HG03025 (cell line): Measurements from ENCODE around the gene APOBEC2.

Experiments
- ATAC-seq: cut with Tn5 transposase; IDR thresholded peaks from one replicate; pipeline ENCODE4 v1.9.1; 2021; ENCODE audit warnings: mild to moderate bottlenecking, moderate library complexity; ENCODE audit not compliant: unreplicated experiment, low FRiP score

The APOBEC2 gene

DNA sequence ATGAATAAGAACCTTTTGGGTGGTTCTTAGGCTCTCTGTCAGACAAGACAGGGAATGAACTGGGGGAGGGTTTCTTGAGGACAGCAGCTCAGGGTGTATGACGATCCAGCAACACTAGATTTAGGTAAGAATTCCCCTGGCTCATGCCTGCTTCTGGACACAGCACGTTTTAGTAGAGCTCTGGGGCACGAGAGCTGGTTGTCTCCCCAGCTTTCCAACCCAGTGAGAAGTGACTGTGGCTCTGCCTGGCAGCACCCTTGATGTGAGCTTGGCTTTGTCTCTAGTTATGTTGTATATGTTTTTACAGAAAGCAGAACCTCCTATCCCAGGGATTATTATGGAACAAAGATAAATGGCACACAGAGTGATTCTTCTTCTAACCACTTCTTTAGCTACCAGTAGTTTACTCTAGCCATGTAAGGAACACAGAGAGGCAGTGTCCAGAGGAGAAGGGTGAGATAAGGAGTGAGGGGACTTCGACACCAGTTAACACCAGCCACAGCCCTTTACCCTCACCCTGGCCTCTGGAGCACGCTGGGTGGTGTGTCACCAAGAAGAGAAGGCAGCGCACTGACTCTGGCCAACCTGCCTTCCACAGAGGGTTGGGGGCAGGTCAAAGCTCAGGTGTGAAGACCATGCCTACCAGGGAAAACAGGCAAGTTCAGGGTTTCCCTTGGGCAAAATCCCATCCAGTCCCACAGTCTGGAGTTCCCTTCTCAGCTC is 3.9 kb downstream of the APOBEC2 start:
- no peak for ATAC-seq

DNA sequence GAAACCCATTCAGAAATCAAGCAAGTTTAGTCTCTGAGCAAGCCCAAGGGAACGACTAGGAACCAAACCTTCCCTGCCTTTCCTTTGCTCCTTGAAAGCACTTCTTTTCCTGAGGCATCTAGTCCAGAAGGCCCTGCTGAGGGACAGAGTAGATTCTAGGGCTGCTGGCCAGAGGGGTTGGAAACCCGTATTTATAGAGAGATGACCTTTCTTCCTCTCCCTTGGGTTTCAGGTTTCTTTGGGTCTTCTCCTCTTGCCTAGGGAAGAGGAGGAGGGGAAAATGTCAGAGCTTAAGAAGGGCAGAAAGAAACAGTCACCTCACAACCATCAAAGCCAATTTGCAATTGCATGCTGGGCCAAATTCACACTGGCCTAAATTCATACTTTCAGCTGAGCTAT is 5.8 kb downstream of the APOBEC2 start:
- no peak for ATAC-seq

DNA sequence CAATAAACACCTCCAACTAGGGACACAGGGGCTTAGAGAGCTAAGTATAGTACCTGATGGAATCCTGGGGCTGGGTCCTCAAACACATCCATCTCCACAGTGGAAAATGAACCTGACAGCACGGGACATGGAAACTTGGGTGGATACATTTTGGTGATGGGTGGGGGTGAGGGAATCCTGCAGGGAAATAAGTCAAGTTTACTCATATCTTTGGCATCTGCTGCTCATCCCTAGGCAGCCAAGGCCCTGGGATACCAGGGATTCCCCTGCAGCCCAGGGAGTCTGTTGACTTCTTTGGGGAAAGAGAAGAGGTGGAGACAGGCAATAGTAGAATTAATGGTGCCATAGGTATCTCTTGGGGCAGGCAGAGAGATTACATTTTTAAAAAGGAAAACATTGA is 6.6 kb downstream of the APOBEC2 start:
- no peak for ATAC-seq

DNA sequence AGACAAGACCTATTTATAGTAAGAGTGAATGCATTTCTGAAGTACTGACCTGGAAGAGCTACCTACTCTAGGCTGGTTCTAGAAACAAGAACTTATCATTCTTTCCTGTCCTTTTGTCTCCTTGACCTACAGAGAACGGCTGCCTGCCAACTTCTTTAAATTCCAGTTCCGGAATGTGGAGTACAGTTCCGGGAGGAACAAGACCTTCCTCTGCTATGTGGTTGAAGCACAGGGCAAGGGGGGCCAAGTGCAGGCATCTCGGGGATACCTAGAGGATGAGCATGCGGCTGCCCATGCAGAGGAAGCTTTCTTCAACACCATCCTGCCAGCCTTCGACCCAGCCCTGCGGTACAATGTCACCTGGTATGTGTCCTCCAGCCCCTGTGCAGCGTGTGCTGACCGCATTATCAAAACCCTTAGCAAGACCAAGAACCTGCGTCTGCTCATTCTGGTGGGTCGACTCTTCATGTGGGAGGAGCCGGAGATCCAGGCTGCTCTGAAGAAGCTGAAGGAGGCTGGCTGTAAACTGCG is 8.3 kb downstream of the APOBEC2 start:
- ATAC-seq: no peak

DNA sequence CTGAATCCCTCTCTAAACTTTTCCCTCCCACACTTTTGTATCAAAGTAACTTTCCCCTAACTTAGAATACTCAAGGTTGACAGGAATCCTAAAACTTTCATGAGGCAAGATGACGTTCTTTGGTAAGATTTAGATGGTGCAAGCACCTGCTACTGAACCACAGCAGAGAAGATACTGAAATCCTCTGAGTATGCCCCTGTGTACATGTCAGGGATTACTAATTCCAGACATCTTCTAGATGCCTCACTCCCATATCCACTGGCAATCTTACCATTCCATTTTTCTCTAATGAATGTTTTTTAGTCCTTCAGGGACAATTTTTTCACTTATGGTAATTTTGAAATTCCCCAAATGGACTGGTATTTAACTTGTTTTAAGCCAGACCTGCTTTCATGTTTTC is 9.1 kb downstream of the APOBEC2 start:
- no peak for ATAC-seq

DNA sequence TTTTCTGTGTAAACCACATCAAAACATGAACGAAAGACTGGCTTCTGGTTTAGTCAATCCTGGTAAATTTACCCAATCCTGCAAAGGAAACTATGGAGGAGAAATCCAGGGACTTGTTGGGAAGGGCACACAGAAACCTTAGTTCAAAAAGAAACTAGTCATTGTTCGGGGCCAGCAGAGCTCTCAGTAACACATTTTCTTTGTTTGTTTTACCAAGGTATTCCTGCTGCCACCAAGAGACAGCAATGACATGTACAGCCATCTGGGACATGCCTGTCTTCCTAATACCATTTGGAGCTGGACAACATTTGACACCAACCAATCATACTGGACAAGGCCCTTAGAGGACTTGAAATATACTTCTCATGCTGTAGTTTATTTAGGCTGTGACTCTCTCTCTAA is 10.9 kb downstream of the APOBEC2 start:
- no peak for ATAC-seq

DNA sequence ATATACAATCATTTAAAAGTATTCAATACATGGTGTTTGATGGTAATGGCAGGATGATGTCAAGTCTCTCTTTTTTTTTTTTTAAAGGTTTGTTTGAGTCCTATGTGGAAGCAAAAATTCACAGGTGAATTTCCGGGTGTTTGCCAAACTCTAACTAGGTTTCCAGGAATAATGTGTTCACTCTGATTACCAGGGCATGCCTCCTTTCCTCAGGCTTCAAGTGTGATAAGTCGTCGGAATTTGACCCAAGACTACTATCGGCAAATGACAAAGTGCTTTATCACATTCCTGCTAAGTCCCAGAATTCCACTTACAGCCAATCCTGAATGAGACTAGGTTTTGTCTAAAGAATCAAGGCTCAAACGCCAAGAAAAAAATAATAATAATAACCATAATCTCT is 11.8 kb downstream of the APOBEC2 start:
- ATAC-seq: no peak

DNA sequence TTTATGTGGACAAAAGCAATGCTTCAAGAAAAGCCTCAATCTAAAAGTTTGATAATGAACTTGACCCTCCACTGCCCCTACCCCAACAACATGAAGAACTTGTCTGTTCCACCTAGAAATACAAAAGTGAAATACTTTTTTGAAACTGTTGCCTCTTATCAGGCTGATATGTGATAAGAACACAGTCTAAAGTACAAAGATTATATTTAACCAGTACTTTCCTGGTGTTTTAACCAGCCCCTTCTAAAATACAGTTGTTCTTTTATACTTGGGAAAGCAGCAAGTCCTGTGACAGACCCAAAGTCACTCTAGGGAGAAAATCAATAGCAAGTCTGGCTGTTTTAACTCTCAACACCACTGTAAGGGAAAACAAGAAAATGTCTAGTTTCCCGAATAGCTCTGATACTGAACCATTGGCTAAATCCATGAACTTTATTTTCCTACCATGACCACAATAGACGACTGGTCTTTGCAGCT is 12.6 kb downstream of the APOBEC2 start:
- no peak for ATAC-seq

DNA sequence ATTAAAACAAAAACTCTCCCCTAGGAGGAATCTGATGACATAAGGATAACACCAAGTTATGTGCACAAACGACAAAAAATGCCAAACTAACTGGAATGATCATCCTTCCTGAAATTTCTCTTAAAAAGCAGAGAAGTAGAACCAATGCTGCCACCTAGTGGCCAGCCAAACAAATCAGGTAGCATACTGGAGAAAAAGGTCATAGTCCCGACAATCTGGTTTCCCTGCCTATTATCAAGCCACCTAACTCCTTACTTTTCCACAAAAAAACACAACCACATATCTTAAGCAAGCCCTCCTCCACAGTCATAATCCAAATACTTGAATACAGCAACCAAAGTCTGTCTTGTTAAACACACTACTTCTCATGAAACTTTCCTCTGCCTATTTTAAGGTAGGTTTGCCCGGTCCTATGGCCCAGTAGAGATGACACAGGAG is 13.9 kb downstream of the APOBEC2 start:
- ATAC-seq: no peak

DNA sequence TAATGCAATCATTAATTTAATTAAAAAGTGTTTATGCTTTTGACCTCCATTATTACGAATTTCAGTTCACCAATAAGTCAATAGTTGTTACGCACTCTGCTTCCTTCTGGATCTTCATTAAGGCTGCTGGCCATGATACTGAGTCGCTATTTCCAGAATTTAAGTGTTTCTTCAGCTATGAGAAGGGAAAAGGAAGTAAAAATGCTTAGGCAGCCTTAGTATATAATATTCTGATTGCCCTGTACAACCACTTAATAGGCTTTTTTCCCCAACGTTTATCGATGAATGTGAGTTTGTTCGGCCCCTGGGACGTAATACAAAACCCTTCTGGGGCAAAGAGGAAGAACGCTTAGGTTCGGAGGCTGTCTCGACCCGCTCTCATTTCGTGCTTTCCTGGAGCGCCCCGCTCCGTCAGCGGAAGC is 18.5 kb downstream of the APOBEC2 start:
- ATAC-seq: peak; percentile 27

DNA sequence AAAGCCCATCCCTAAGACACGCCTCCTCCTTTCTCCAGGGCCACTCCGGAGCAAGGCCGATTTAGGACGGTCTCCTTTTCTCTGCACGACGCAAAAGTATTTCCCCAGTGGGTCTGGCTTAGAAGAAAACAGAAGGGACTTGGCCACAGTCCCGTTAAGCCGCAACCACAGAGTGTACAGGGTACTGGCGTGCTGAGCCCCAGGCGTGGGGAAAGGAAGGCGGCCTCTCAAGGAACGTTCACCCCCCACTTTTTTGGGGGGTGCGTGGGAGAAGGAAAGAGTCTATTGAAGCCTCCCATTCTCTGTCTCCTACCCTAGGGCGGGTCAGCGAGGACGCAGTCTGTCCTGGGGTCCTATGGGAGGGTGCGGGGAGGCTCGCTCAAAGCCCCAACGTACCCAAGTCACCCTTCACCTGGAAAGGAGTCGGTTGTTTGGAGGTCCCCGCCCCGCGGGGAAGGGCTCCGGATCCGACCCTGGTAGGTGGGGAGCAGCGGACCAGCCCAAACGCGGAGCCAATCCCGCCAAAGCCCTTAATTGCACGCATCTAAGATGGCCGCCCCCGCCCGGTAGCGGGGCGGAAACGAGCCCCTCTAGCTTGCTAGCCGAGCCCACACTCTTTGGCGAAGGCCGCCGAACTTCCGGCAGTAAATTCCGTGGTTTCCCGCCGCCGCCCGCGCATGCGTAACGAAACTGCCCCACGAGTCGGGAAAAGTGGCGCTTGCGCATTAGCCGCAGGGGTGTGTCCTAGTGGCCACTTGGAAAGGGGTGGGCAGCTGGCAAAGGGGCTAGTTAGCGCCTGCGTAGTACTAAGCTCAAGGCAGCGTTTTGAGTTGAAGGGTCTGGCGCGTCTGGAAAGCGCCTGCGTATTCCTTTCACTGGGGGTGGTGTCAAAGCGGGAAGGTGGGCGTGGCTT is 19.2 kb downstream of the APOBEC2 start, which contains the start of gene OARD1:
Gene OARD1, minus strand, starts transcription at position 434 of the 913 bp plus-strand sequence. CDS start 722 bp downstream, outside the sequence.
- ATAC-seq: peak; percentile 56

DNA sequence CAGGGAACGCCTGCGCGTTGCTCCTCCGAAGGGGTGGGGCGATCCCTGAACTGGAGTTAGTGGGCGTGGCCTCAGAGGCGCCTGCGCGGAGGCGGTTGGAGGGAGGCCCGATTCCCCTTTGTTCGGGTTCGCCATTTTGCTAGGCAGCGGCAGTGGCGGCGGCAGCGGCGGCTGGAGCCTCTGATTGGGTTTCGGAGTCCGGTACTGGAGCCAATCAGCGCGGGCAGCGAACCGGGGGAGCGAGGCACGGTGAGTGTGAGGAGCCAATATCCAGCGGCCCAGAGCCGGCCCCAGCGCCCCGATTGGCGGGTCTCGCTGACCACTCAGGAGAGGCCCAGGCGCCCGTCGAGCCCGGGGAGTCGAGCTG is 19.8 kb downstream of the APOBEC2 start, which contains the start of gene NFYA:
Gene NFYA, plus strand, starts transcription at position 139 of the 367 bp plus-strand sequence. CDS start 6,116 bp downstream, outside the sequence.
- peak; percentile 54 for ATAC-seq

DNA sequence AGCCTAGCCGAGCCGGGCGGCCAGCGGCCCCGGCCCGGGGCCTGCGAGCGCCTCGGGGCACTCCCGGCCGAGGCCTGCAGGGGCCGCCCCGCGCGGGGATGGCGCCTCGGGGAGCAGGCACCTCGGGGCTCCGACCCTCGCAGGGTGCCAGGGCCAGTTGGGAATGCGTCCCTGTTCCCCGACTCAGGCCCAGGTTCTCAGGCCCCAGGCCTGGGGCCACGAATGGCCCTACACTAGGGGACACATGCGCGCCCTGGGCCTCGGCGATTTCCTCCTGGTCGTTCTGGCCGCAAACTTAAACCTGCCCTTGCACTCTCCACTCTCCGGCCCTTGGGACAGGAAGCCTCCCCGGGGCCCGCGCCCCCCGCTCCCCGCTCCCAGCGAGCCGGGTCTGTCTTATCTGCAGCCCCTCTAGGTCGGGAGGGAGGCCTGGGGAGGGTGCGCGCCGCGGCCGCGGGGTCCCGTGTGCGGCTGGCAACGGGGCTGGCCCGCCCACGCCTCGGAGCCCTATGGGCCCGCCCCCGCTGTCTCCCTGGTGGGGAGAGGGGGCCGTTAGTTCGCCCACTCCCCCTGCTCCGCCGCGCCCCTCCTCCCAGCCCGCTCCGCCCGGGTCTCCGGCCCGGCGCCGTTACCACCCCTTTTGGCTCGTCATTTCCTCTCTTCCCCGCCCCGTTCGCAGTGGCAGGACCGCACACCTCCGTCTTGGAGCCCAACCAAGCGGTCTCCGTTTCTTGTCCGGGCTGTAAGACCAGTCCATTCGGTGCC is 20.4 kb downstream of the APOBEC2 start:
- peak; percentile 22 for ATAC-seq

DNA sequence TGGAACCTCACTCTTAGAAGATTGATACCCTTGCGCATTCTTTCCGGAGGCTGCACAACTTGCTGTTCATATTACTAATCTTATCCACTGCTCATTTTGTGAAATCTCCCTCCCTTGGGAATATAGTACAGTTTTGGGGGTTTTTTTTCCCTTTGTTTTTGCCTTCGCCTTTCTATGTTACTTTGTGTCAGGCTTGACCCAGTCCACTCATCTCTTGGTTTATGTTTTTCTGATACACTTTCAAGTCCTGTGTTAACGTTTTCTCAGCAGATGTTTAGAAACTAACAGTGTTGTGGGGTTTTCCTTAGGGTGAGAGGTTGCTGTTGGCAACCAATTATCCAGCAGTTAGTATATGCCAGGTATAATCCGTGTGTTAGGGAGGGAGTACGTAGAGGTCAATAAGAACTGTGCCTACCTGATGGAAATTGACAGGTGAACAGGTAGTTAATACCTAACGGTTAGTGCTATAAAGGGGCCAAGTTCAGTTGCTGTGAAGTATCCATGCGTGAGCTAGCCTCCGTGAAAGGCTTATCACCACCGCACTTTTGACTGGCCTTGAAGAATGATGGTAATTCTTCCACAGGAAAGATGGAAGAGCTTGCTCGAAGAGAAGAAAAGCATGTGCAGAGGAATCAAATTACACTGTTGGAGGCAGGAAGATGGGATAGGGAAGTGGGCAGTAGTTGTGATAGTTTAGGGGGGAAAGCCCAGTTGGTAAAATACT is 21.1 kb downstream of the APOBEC2 start:
- no peak for ATAC-seq

DNA sequence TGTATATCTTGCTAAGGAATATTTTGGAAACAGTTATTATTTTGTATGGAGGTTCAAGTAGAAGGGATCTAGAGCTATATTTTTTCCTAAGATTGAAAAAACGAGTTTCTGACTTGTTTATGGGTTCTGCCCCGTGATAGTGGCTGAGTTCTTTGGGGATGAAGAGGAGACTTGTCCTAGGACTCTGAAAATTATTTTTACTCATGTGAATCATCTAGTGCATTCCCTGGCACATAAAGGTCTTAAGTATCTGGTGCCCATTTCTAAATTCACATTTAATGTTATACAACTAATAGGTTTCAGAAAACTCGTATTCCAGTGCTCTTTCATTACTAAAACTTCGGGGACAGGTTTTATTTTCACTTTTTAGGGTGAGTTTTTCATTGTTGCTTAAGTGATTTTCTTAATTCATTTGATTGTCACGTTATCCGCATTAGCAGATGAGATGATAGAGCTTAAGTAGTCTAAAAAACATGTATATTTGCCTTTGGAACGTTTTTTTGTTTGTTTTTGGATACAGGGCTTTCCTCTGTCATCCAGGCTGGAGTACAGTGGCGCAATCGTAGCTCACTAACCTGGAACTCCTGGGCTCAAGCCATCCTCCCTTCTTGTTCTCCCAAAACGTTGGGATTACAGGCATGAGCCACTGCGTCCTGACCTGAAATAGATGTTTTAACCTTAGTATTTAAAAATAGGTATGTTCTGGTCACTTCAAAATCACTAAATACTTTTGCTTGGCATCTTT is 21.9 kb downstream of the APOBEC2 start:
- ATAC-seq: no peak

DNA sequence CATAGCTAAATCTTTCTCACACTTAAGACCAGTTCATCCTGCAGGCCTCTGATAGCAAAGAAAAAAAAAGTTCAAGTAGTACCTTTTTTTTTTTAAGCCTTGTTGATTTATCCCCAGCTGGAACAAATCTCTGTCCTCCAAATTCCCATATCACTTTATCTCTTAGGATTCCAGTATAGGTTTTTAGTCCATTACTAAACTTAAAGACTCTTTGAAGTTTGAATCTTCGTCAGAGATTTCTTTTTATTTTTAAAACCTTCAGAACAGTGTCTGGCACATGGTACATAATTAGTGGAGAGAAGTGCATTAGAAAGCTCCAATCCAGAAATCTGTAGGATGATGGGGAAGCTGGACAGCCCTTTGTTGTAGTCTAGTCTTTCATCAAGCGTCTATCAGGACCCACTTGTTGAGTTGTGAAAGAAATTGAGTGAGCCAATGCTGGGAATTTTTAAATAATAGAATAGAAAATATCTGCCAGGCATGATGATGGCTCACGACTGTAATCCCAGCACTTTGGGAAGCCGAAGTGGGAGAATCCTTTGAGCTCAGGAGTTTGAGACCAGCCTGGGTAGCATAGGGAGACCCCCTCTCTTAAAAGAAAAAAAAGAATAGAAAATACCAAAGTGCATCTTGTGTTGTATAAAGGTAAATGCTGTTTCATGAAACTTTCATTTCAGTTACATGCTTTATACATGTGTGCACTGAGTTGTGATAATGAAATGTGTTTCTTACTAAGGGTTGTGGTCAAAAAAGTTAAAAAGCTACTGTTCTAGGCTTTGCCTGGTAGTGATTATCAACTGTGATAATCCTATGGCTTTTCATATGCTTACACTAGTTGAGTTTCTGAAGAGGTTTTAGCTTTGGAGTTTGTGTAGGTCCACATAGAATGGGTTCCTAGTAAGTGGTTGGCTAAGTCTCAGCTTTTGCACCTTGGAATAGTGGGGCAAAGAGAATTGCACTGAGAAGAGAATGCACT is 22.9 kb downstream of the APOBEC2 start:
- ATAC-seq: no peak

DNA sequence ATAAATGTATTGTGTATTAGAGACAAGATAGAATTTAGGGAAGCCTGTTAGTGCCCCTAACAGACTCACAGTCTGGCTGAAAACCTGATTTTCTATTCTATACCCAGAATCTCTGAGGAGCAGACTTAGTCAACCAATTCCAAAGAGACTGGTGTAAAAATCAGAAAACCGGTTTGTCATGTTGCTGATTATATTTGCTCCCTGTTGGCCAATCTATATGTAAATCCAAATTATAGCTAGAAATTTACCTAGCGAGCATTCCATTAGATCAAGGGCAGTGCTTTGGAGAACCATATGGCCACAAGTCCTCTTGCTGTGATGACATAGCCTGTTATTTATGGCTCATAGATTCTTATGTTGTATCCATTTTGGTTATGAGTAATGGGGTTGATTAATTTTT is 24.5 kb downstream of the APOBEC2 start:
- ATAC-seq: no peak

DNA sequence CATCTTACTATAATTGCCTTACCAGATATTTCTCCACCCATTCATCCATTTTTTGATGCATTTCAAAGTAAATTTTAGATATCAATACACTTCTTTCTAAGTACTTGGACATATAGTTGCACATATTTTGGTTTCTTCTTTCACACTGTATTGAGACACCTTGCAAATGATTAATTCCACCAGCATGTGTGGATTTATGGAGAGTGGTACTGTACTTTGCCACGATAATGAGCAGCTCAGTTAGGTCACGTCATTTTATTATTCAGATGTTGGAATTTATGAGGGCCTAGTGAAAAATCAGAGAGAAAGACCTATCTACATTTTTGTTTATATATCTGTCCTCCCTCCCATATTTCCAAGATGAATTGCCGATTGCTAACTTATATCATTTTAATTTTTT is 25.1 kb downstream of the APOBEC2 start:
- ATAC-seq: no peak
